Cardiac fibroblast (primary cell): Measurements from ENCODE around the gene ATG9A.
"Not testable (repeated sequence)": the region's sequence is repeated elsewhere in the genome, so short reads cannot be mapped to it uniquely, and the experiment has no call there.

Experiments used
- DNase-seq, 2 donors: peaks; one replicate each; pipeline versions ENCODE4 v3.0.0 to v3.0.0-alpha.2; 2010; ENCODE audit warnings: low read depth in 2 of 2
- H3K4me3 ChIP-seq, 2 donors: replicated peaks in 1 of 2; 1 replicate in 1 of 2; 2 replicates in 1 of 2; pipeline ENCODE4 v1.5.1; 2011; ENCODE audit warnings: low read depth in 2 of 2, low read length in 2 of 2, mild to moderate bottlenecking in 2 of 2, moderate library complexity in 1 of 2
- TF ChIP-seq, protein P1 (sequence below): IDR thresholded peaks from one replicate; pipeline ENCODE4 v1.5.1; 2011; ENCODE audit warnings: low read depth, mild to moderate bottlenecking, low read length, inconsistent platforms

The ATG9A gene

DNA sequence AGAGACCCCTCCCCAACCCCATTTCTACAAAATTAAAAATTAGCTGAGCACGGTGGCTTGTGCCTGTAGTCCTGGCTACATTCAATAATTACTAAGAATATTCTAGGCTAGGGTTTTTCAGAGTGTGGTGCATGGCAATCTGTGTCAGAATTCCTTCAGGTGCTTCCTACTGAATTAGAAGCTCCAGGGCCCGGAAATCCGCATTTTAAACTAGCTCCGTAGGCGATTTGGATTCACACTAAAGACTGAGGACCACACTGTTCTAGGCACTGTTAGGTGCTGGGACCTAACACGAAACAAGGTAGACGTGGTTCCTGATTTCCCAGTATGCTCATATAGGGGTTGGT is 23.5 kb downstream of the ATG9A start:
- TF ChIP-seq, protein P1, sequence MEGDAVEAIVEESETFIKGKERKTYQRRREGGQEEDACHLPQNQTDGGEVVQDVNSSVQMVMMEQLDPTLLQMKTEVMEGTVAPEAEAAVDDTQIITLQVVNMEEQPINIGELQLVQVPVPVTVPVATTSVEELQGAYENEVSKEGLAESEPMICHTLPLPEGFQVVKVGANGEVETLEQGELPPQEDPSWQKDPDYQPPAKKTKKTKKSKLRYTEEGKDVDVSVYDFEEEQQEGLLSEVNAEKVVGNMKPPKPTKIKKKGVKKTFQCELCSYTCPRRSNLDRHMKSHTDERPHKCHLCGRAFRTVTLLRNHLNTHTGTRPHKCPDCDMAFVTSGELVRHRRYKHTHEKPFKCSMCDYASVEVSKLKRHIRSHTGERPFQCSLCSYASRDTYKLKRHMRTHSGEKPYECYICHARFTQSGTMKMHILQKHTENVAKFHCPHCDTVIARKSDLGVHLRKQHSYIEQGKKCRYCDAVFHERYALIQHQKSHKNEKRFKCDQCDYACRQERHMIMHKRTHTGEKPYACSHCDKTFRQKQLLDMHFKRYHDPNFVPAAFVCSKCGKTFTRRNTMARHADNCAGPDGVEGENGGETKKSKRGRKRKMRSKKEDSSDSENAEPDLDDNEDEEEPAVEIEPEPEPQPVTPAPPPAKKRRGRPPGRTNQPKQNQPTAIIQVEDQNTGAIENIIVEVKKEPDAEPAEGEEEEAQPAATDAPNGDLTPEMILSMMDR = no peak
- no peak for DNase-seq
- H3K4me3 ChIP-seq = peak overlapping the region; percentile 58 to 66

- no peak for DNase-seq
- TF ChIP-seq, protein P1 = no peak
- no peak overlapping the region for H3K4me3 ChIP-seq
Measured at GRCh38 chr2:219205165-219205538, 24.3 kb downstream of the ATG9A start.

- no peak overlapping the region for H3K4me3 ChIP-seq
- no peak for DNase-seq
- TF ChIP-seq, protein P1 = no peak
Measured at GRCh38 chr2:219204425-219205164, 24.8 kb downstream of the ATG9A start.

DNA sequence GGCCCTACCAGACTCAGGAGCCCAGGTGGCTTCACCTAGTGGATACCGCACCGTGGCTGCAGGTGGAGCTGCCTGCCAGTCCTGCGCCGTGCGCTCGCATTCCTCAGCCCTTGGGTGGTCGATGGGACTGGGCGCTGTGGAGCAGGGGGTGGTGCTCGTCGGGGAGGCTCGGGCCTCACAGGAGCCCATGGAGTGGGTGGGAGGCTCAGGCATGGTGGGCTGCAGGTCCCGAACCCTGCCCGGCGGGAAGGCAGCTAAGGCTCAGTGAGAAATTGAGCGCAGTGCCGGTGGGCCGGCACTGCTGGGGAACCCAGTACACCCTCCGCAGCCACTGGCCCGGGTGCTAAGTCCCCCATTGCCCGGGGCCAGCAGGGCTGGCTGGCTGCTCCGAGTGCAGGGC is 28.1 kb downstream of the ATG9A start:
- DNase-seq, H3K4me3 ChIP-seq: not testable (repeated sequence)

- not testable (repeated sequence) for DNase-seq, H3K4me3 ChIP-seq
Measured at GRCh38 chr2:219200502-219201326, 28.7 kb downstream of the ATG9A start.

GRCh38 chr2:219199470-219200211 is 29.8 kb downstream of the ATG9A start:
- TF ChIP-seq, protein P1 = no peak
- DNase-seq = no peak
- H3K4me3 ChIP-seq = no peak overlapping the region

GRCh38 chr2:219198974-219199373 is 30.5 kb downstream of the ATG9A start:
- no peak overlapping the region for H3K4me3 ChIP-seq
- TF ChIP-seq, protein P1 = no peak
- no peak for DNase-seq
